Mesenchymal stem cell (in vitro differentiated cells and primary cell): Measurements from ENCODE around the gene ENGASE.

ENCODE experiments used
- DNase-seq: peaks from one replicate; pipeline ENCODE4 v3.0.0-alpha.2; 2013
- H2AFZ ChIP-seq: one replicate; pipeline ENCODE4 v1.6.1; 2013; ENCODE audit warnings: low read depth, mild to moderate bottlenecking, control low read depth, inconsistent platforms, low read length, moderate library complexity
- H2AK5ac ChIP-seq: 2 replicates; pipeline ENCODE4 v1.6.1; 2013; ENCODE audit warnings: low read length, moderate library complexity, mild to moderate bottlenecking, inconsistent platforms; ENCODE audit not compliant: severe bottlenecking
- H2BK120ac ChIP-seq: one replicate; pipeline ENCODE4 v1.6.1; 2013; ENCODE audit warnings: low read depth, mild to moderate bottlenecking, inconsistent platforms, low read length, moderate library complexity
- H2BK12ac ChIP-seq, 2 experiments: one replicate each; pipeline ENCODE4 v1.6.1; 2013; ENCODE audit warnings: inconsistent platforms in 2 of 2, low read length in 2 of 2, mild to moderate bottlenecking in 2 of 2, moderate library complexity in 2 of 2, control low read depth in 1 of 2
- H2BK15ac ChIP-seq: one replicate; pipeline ENCODE4 v1.6.1; 2013; ENCODE audit warnings: mild to moderate bottlenecking, low read depth, inconsistent platforms; ENCODE audit not compliant: poor library complexity, severe bottlenecking
- H2BK5ac ChIP-seq: 2 replicates; pipeline ENCODE4 v1.6.1; 2013; ENCODE audit warnings: low read depth, mild to moderate bottlenecking, low read length, control low read depth, inconsistent platforms; ENCODE audit not compliant: poor library complexity, severe bottlenecking
- H3K14ac ChIP-seq, 2 experiments: one replicate each; pipeline ENCODE4 v1.6.1; 2013; ENCODE audit warnings: inconsistent platforms in 2 of 2, low read length in 2 of 2, control low read depth in 1 of 2, mild to moderate bottlenecking in 1 of 2, moderate library complexity in 1 of 2
- H3K18ac ChIP-seq, 2 experiments: one replicate each; pipeline ENCODE4 v1.6.1; 2013; ENCODE audit warnings: inconsistent platforms in 2 of 2, low read length in 2 of 2, control low read depth in 1 of 2, low read depth in 1 of 2, mild to moderate bottlenecking in 1 of 2
- H3K23ac ChIP-seq, 2 experiments: one replicate each; pipeline ENCODE4 v1.6.1; 2013; ENCODE audit warnings: inconsistent platforms in 2 of 2, low read length in 2 of 2, mild to moderate bottlenecking in 2 of 2, moderate library complexity in 2 of 2, control low read depth in 1 of 2
- H3K27ac ChIP-seq: 2 replicates; pipeline ENCODE4 v1.5.1; 2013; ENCODE audit warnings: mild to moderate bottlenecking, moderate library complexity, low read length, control low read depth, inconsistent platforms; ENCODE audit not compliant: poor library complexity, severe bottlenecking
- H3K27me3 ChIP-seq, 2 experiments: 2 replicates each; pipeline versions ENCODE4 v1.6.1 to v1.7.0; 2013; ENCODE audit warnings: low read length in 2 of 2, mild to moderate bottlenecking in 2 of 2, moderate library complexity in 2 of 2, control low read depth in 1 of 2, inconsistent platforms in 1 of 2; ENCODE audit not compliant: control insufficient read depth in 1 of 2, insufficient read depth in 1 of 2
- H3K36me3 ChIP-seq, 2 experiments: 2 replicates each; pipeline versions ENCODE4 v1.6.1 to v1.7.0; 2013; ENCODE audit warnings: low read length in 2 of 2, control low read depth in 1 of 2, inconsistent platforms in 1 of 2, low read depth in 1 of 2, mild to moderate bottlenecking in 1 of 2; ENCODE audit not compliant: insufficient read depth in 2 of 2, control insufficient read depth in 1 of 2
- H3K4ac ChIP-seq, 2 experiments: one replicate each; pipeline ENCODE4 v1.6.1; 2013; ENCODE audit warnings: inconsistent platforms in 2 of 2, low read length in 2 of 2, mild to moderate bottlenecking in 2 of 2, moderate library complexity in 2 of 2, control low read depth in 1 of 2, low read depth in 1 of 2
- H3K4me1 ChIP-seq: 2 replicates; pipeline ENCODE4 v1.6.1; 2013; ENCODE audit warnings: low read depth, low read length, control low read depth; ENCODE audit not compliant: control insufficient read depth, insufficient read depth
- H3K4me2 ChIP-seq: 2 replicates; pipeline ENCODE4 v1.6.1; 2013; ENCODE audit warnings: low read length, mild to moderate bottlenecking, inconsistent platforms; ENCODE audit not compliant: poor library complexity, severe bottlenecking
- H3K4me3 ChIP-seq, 2 experiments: 2 replicates each; pipeline versions ENCODE4 v1.5.1 to v1.7.0; 2013; ENCODE audit warnings: low read length in 2 of 2, mild to moderate bottlenecking in 2 of 2, control low read depth in 1 of 2, low read depth in 1 of 2; ENCODE audit not compliant: insufficient read depth in 1 of 2
- H3K79me1 ChIP-seq: replicated peaks from 2 replicates; pipeline ENCODE4 v1.6.1; 2013; ENCODE audit warnings: mild to moderate bottlenecking, control low read depth, low read length, inconsistent platforms; ENCODE audit not compliant: poor library complexity, severe bottlenecking
- H3K9ac ChIP-seq: 2 replicates; pipeline ENCODE4 v1.7.0; 2013; ENCODE audit warnings: mild to moderate bottlenecking, low read length, moderate library complexity
- H3K9me3 ChIP-seq: 2 replicates; pipeline ENCODE4 v1.7.0; 2013; ENCODE audit warnings: mild to moderate bottlenecking, low read length; ENCODE audit not compliant: control insufficient read depth
- H4K8ac ChIP-seq: one replicate; pipeline ENCODE4 v1.6.1; 2013; ENCODE audit warnings: inconsistent platforms, mild to moderate bottlenecking, low read length, moderate library complexity
- H4K91ac ChIP-seq: one replicate; pipeline ENCODE4 v1.6.1; 2013; ENCODE audit warnings: mild to moderate bottlenecking, low read length, inconsistent platforms
- WGBS: methylation state at CpG from one replicate; pipeline ENCODE4 v1.1.7; 2013; ENCODE audit warnings: mixed read lengths; 5-methylcytosine and 5-hydroxymethylcytosine counted together

The ENGASE gene

GRCh38 chr17:79027274-79027924 is 47.2 kb upstream of the ENGASE start:
- Histone ChIP-seq H4K8ac (peak overlapping the region; percentile 82), H3K14ac (peak overlapping the region in 1 of 2 experiments; percentile 62), H3K4ac (peak overlapping the region in 1 of 2 experiments; percentile 89), H3K9ac (peak overlapping the region; percentile 68), H3K27ac (no peak overlapping the region), H3K4me3 (peak overlapping the region in 1 of 2 experiments; percentile 47), H2BK12ac (peak overlapping the region; percentile 29 to 70), H3K18ac (peak overlapping the region; percentile 29 to 86), H4K91ac (peak overlapping the region; percentile 81), H2AFZ (no peak overlapping the region), H3K79me1 (no peaks in the 10 kb centered on the region), H3K23ac (no peak overlapping the region), H3K36me3 (no peaks in the 10 kb centered on the region), H2BK15ac (peak overlapping the region; percentile 82), H3K27me3 (peaks cover 2 to 56% of the 10 kb centered on the region in 2 experiments), H3K4me1 (peaks cover 43% of the 10 kb centered on the region), H3K4me2 (no peak overlapping the region), H2BK120ac (peak overlapping the region; percentile 39), H2BK5ac (no peak overlapping the region), H3K9me3 (no peaks in the 10 kb centered on the region), H2AK5ac (peak overlapping the region; percentile 24)
- no peak for DNase-seq
- WGBS = 45% methylated on average over 10 of the region's 10 CpGs

- Histone ChIP-seq H2AFZ (no peak overlapping the region), H3K18ac (peak overlapping the region; percentile 5 to 64), H2BK5ac (no peak overlapping the region), H3K9me3 (no peaks in the 10 kb centered on the region), H3K27ac (no peak overlapping the region), H2AK5ac (peak overlapping the region; percentile 31), H3K4me1 (peaks cover 43% of the 10 kb centered on the region), H3K14ac (peak overlapping the region in 1 of 2 experiments; percentile 62), H3K23ac (no peak overlapping the region), H3K4me2 (no peak overlapping the region), H3K4ac (peak overlapping the region in 1 of 2 experiments; percentile 89), H3K27me3 (peaks cover 2 to 50% of the 10 kb centered on the region in 2 experiments), H4K8ac (peak overlapping the region; percentile 82), H3K9ac (peak overlapping the region; percentile 68), H2BK120ac (no peak overlapping the region), H4K91ac (peak overlapping the region; percentile 81), H3K79me1 (no peaks in the 10 kb centered on the region), H3K4me3 (peak overlapping the region in 1 of 2 experiments; percentile 47), H3K36me3 (no peaks in the 10 kb centered on the region), H2BK15ac (peak overlapping the region; percentile 26), H2BK12ac (peak overlapping the region; percentile 29 to 70)
- no peak for DNase-seq
- WGBS = 76% methylated on average over 16 of the region's 16 CpGs
Measured at GRCh38 chr17:79027925-79028491, 46.6 kb upstream of the ENGASE start.

GRCh38 chr17:79028496-79029326 is 45.9 kb upstream of the ENGASE start:
- H3K36me3 ChIP-seq = no peaks in the 10 kb centered on the region
- no peak overlapping the region for H3K4me3 ChIP-seq
- H3K9me3 ChIP-seq = no peaks in the 10 kb centered on the region
- no peak overlapping the region for H3K27ac ChIP-seq
- peaks cover 2 to 43% of the 10 kb centered on the region in 2 experiments for H3K27me3 ChIP-seq
- DNase-seq = no peak
- H2BK5ac ChIP-seq = no peak overlapping the region
- peak overlapping the region in 1 of 2 experiments; percentile 32 for H2BK12ac ChIP-seq
- H3K4ac ChIP-seq = no peak overlapping the region
- peaks cover 43% of the 10 kb centered on the region for H3K4me1 ChIP-seq
- peak overlapping the region in 1 of 2 experiments; percentile 5 for H3K18ac ChIP-seq
- H3K14ac ChIP-seq = no peak overlapping the region
- no peak overlapping the region for H3K9ac ChIP-seq
- no peaks in the 10 kb centered on the region for H3K79me1 ChIP-seq
- no peak overlapping the region for H2AK5ac ChIP-seq
- H3K4me2 ChIP-seq = no peak overlapping the region
- H3K23ac ChIP-seq = no peak overlapping the region
- WGBS = 86% methylated on average over 17 of the region's 17 CpGs
- no peak overlapping the region for H2BK15ac ChIP-seq
- no peak overlapping the region for H2AFZ ChIP-seq
- peak overlapping the region; percentile 19 for H4K8ac ChIP-seq
- no peak overlapping the region for H2BK120ac ChIP-seq
- no peak overlapping the region for H4K91ac ChIP-seq
